CD4-positive, alpha-beta T cell treated with Interleukin-17A for 4 hours (primary cell): ENCODE results near the gene SLC9A7.

Experiments
- DNase-seq: peaks from one replicate; pipeline ENCODE4 v3.0.0-alpha.2; 2020; ENCODE audit warnings: mixed read lengths

SLC9A7 gene

DNA sequence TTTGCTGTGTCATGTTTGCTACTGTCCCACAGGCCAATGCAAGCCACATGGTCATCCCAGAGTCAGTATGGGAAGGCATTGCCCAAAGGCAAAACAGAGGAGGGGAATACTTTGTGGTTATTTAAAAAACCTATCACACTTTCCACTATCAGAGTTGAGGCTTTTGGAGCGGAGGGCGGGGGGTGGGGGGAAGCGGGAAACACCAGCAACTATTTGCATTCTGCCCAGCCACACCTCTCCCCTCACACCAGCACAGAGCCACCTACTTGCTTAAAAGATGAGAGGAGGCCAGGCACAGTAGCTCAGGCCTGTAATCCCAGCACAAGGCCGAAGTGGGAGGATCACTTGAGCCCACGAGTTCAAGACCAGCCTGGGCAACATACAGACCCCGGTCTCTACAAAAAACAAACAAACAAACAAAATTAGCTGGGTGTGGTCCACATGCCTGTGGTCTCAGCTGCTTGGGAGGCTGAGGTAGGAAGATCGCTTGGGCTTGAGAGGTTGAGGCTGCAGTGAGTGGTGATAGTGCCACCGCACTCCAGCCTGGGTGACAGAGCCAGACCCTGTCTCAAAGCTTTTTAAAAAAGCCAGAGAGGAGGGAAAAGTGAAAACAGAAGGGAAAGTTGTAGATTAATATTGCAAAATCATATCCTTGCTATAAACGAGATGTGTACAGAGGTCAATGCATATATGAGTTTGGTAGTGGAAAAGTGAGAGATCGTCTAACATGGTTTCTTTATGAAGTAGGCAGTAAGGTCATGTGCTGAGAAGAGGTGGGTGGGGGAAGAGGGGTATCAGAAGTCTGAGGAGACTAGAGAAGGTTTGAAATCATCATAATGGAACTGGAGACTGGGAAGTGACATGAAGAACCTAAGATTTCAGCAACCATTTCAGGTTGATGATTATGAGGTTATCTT is 187.2 kb downstream of the SLC9A7 start:
- no peak for DNase-seq

GRCh38 chrX:46569621-46570020 is 189.3 kb downstream of the SLC9A7 start:
- DNase-seq, result no peak

DNA sequence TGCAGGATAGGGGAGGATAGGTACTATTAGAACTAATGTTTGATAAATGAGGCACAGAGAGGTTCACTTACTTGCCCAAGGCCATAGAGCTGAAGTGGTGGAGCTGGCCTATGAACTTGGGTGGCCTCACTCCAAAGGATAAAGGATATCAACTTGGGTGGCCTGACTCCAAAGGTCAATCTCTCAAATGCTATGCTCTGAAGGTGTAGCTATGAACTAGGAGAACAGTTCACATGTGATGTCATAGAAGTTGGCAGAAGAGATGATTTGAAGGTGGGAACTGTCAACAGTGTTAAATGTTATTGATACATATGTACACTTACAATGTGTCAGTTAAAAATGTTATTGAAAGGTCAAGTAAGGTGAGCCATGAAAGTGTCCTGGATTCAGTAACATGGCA is 191.5 kb downstream of the SLC9A7 start:
- DNase-seq, result no peak

DNA sequence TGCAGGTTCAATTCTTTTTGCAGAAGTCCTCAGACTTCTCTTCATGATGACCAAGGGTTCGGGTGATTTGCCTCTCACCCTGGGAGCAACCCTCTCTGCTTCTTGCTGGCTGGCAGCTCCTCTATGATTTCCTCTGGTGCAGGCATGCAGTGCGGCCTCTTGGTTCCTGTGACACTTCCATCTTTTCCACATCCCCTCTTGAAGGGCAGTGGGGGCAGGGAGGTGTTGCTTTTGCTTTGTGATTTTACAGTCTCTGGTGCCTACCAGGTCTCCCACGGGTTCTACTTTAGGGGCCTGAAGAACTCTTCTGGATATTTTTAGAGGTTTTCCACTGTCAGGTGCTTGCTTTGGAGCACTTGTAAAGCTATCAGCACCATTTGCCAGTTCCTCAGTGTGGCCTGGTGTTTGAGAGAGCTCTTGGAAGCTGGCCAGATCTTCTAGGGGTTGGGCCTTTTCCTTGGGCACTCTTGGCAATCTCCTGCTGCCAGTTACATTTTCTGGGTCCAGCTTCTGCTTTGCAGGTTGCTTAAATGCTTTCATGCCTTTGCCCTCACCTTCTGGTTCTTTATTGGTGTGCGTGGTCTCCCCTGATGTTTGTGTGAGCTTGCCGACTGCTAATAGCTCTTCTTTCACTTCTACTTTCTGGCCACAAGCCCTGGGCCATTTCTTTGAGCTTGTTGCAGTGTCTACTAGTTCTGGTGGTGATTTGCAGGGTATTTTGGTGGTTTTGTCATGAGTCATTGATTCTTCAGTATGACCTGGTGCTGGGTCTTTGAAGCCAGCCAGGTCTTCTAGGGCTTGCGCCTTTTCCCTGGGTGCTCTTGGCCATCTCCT is 196.9 kb downstream of the SLC9A7 start:
- DNase-seq, result no peak

DNA sequence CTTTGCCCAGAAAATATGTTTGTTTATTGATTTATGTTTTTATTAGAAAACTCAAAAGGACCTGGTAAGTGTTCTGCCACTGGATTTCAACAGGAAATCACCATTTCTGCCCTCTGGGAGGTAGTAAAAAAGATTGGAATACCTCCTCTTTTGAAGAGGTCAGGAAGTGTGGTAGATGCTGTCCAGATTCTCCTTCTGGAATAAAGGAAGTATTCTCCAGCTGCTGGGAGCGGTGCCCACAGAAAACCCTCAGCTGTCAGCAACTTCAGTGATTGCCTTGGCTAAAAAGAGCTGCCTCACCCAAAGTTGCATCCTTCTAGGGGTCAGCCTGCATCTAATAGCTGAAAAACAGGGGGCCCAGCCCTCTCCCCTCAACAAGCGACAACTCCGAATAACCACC is 199.9 kb downstream of the SLC9A7 start:
- no peak for DNase-seq

GRCh38 chrX:46554942-46555341 is 204.0 kb downstream of the SLC9A7 start:
- DNase-seq, result no peak

GRCh38 chrX:46553935-46554334 is 205.0 kb downstream of the SLC9A7 start:
- no peak for DNase-seq

DNA sequence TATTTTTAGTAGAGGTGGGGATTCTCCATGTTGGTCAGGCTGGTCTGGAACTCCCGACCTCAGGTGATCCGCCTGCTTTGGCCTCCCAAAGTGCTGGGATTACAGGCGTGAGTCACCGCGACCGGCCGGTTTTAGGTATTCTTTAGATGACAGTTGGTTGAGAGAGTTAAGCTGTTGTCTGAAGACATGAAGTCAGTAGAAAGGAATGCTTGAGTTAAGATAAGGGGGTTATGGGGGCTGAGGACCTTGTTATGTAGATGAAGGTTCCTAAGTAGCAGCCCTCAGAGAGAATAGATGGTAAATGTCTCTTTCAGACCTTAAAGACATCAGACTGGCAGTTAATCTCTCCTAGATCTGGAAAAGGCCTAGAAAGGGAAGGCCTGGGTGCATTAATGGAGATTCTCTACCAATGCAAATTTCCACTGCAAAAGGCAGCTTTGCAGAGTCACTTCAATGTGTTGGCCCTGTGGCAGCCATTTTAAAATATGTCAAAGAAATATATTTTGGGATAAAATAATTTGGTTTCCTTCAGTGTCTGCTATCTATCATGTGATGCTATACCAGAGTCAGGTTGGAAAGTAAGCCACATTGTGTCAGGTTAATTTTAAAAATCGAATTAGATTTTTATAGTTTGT is 207.3 kb downstream of the SLC9A7 start:
- DNase-seq, result no peak

GRCh38 chrX:46549914-46550313 is 209.0 kb downstream of the SLC9A7 start:
- no peak for DNase-seq
